ENCODE measurements around the gene NUDT4. TPM values are rescaled to one million over a fixed set of nuclear protein-coding genes. Genes with fewer than 3 reads are reported as not detected.

Gene NUDT4
- polyA plus RNA-seq, 1 donor (not counting 4 experiments of a cell fraction or from before 2014, with no cell fraction given): 33.2 TPM

DNA sequence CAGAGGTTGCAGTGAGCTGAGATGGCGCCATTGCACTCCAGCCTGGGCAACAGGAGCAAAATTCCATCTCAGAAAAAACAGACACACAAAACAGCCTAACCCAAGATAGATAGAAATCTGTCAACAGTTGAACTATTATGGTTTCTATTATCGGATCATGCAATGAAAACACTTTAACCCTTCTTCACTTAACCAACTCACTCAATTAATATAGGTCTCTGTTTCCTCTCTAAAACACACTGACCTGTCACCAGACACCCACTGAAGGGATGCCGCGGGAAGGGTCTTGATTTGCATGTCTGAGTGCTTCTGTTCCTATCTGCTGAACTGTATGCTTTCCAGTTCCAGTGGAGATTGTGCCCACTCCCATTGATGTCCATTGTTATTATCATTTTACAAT is 38.0 kb upstream of the NUDT4 start:
- H3K4me2 ChIP-seq (ENCODE audit: control insufficient read depth, extremely low read depth, insufficient read depth, low read depth, low read length): no peak overlapping the region
- H3K9me1 ChIP-seq (ENCODE audit: control insufficient read depth, extremely low read depth, insufficient read depth, low read length): no peaks in the 10 kb centered on the region
- DNase-seq (ENCODE audit: low read depth, low spot score): no peak
- dilution Hi-C loops (cut with MboI; ENCODE audit: extremely low pct_ligation_motif_present, low sequenced_read_pairs): no loop called here
- no peak overlapping the region for H3K9ac ChIP-seq (ENCODE audit: control insufficient read depth, extremely low read depth, insufficient read depth, low read length)
- FAIRE-seq: no peak
- H4K20me1 ChIP-seq (ENCODE audit: control insufficient read depth, extremely low read depth, insufficient read depth, low read length): no peaks in the 10 kb centered on the region
- H3K27me3 ChIP-seq (ENCODE audit: control insufficient read depth, extremely low read depth, insufficient read depth, low read length): no peaks in the 10 kb centered on the region
- no peak overlapping the region for H3K4me3 ChIP-seq (ENCODE audit: control insufficient read depth in 2 of 3, extremely low read depth in 1 of 3, insufficient read depth in 2 of 3, low read depth in 1 of 3, low read length in 3 of 3)
- no peaks in the 10 kb centered on the region for H3K79me2 ChIP-seq (ENCODE audit: control insufficient read depth, insufficient read depth, low read length)
- no peaks in the 10 kb centered on the region for H3K4me1 ChIP-seq (ENCODE audit: control insufficient read depth, extremely low read depth, insufficient read depth, low read length)
- TF ChIP-seq, protein P1, sequence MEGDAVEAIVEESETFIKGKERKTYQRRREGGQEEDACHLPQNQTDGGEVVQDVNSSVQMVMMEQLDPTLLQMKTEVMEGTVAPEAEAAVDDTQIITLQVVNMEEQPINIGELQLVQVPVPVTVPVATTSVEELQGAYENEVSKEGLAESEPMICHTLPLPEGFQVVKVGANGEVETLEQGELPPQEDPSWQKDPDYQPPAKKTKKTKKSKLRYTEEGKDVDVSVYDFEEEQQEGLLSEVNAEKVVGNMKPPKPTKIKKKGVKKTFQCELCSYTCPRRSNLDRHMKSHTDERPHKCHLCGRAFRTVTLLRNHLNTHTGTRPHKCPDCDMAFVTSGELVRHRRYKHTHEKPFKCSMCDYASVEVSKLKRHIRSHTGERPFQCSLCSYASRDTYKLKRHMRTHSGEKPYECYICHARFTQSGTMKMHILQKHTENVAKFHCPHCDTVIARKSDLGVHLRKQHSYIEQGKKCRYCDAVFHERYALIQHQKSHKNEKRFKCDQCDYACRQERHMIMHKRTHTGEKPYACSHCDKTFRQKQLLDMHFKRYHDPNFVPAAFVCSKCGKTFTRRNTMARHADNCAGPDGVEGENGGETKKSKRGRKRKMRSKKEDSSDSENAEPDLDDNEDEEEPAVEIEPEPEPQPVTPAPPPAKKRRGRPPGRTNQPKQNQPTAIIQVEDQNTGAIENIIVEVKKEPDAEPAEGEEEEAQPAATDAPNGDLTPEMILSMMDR (optimal IDR thresholded peaks at IDR 0.05 in 1 of 3, IDR thresholded peaks at IDR 0.05 in 1 of 3, conservative IDR thresholded peaks at IDR 0.05 in 1 of 3; ENCODE audit: extremely low read depth in 1 of 3, insufficient read depth in 2 of 3, low read length in 3 of 3): no peak
- no peak for TF ChIP-seq EZH2 (IDR thresholded peaks at IDR 0.05; ENCODE audit: low read length)
- no peaks in the 10 kb centered on the region for H3K36me3 ChIP-seq (ENCODE audit: control insufficient read depth in 2 of 2, extremely low read depth in 1 of 2, insufficient read depth in 2 of 2, low read length in 2 of 2)
- H2AFZ ChIP-seq (ENCODE audit: control insufficient read depth, low read length): no peak overlapping the region
- no peak overlapping the region for H3K27ac ChIP-seq (ENCODE audit: control insufficient read depth, insufficient read depth, low read length)
- H3K9me3 ChIP-seq (ENCODE audit: control insufficient read depth, low read depth, low read length): no peaks in the 10 kb centered on the region

DNA sequence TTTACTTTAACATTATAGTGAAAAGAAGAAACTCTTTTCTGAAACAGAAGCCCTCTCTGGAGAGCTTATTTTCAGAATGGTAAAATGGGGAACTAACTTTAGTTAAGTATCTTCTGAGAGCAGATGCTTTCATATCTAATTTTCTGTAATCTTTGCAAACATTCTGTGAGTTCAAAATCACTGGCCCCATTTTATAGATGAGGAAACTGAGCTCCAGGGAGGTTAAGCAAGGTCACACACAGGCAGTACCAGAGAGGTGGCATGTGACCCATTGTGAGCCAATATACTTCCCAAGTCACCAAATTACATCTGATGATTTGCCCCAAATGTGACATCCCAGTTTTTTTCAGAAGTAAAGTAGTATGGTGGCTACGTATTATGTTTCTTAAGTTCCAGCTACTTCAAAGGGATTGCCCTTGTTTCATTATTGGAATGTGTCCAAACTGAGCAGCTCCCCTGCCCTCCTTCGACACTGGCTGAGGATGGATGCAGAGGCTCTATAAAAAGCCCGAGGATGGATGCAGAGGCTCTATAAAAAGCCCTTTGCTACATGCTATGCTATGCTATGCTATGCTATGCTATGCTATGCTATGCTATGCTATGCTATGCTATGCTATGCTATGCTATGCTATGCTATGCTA is 36.2 kb upstream of the NUDT4 start:
- Histone ChIP-seq H3K27me3 (ENCODE audit: control insufficient read depth, extremely low read depth, insufficient read depth, low read length) (no peaks in the 10 kb centered on the region), H3K4me3 (ENCODE audit: control insufficient read depth in 2 of 3, extremely low read depth in 1 of 3, insufficient read depth in 2 of 3, low read depth in 1 of 3, low read length in 3 of 3) (no peak overlapping the region), H2AFZ (ENCODE audit: control insufficient read depth, low read length) (no peak overlapping the region), H3K9me1 (ENCODE audit: control insufficient read depth, extremely low read depth, insufficient read depth, low read length) (no peaks in the 10 kb centered on the region), H3K9me3 (ENCODE audit: control insufficient read depth, low read depth, low read length) (no peaks in the 10 kb centered on the region), H3K79me2 (ENCODE audit: control insufficient read depth, insufficient read depth, low read length) (no peaks in the 10 kb centered on the region), H3K4me1 (ENCODE audit: control insufficient read depth, extremely low read depth, insufficient read depth, low read length) (peaks cover 6% of the 10 kb centered on the region), H3K27ac (ENCODE audit: control insufficient read depth, insufficient read depth, low read length) (no peak overlapping the region), H3K4me2 (ENCODE audit: control insufficient read depth, extremely low read depth, insufficient read depth, low read depth, low read length) (no peak overlapping the region), H3K9ac (ENCODE audit: control insufficient read depth, extremely low read depth, insufficient read depth, low read length) (no peak overlapping the region), H3K36me3 (ENCODE audit: control insufficient read depth in 2 of 2, extremely low read depth in 1 of 2, insufficient read depth in 2 of 2, low read length in 2 of 2) (no peaks in the 10 kb centered on the region), H4K20me1 (ENCODE audit: control insufficient read depth, extremely low read depth, insufficient read depth, low read length) (no peaks in the 10 kb centered on the region)
- no peak for FAIRE-seq
- no peak for DNase-seq (ENCODE audit: low read depth, low spot score)
- TF ChIP-seq, protein P1 (optimal IDR thresholded peaks at IDR 0.05 in 1 of 3, IDR thresholded peaks at IDR 0.05 in 1 of 3, conservative IDR thresholded peaks at IDR 0.05 in 1 of 3; ENCODE audit: extremely low read depth in 1 of 3, insufficient read depth in 2 of 3, low read length in 3 of 3): no peak
- no peak for TF ChIP-seq EZH2 (IDR thresholded peaks at IDR 0.05; ENCODE audit: low read length)
- dilution Hi-C loops (cut with MboI; ENCODE audit: extremely low pct_ligation_motif_present, low sequenced_read_pairs): no loop called here

Measured in keratinocyte (primary cell).